HCT116 (cell line): ENCODE data around the gene PPM1D.
"Not testable (repeated sequence)": the region's sequence is repeated elsewhere in the genome, so short reads cannot be mapped to it uniquely, and the experiment has no call there.

Experiments used
- ATF3 ChIP-seq: IDR thresholded peaks from 2 replicates; pipeline ENCODE4 v1.6.1; 2012
- CTCF ChIP-seq, 3 experiments: fragments of 200-600 bp in 1 of 3; sonication (generic) in 1 of 3; IDR thresholded peaks in 2 of 3; conservative IDR thresholded peaks in 1 of 3; 2 replicates each; pipeline ENCODE4 v1.5.1; 2012 to 2017; ENCODE audit warnings: low read depth in 2 of 3, low read length in 2 of 3, antibody characterized with exemption in 1 of 3, borderline replicate concordance in 1 of 3, control low read depth in 1 of 3, mild to moderate bottlenecking in 1 of 3, mixed read lengths in 1 of 3, mixed run types in 1 of 3, moderate library complexity in 1 of 3; ENCODE audit not compliant: insufficient read depth in 1 of 3
- EGR1 ChIP-seq: IDR thresholded peaks from 2 replicates; pipeline ENCODE4 v1.6.1; 2012; ENCODE audit warnings: low read depth
- SP1 ChIP-seq: IDR thresholded peaks from 2 replicates; pipeline ENCODE4 v1.6.1; 2012; ENCODE audit warnings: low read depth
- TF ChIP-seq, protein P1 (sequence below): IDR thresholded peaks from 2 replicates; pipeline ENCODE4 v1.6.1; 2012; ENCODE audit warnings: low read depth

DNA sequence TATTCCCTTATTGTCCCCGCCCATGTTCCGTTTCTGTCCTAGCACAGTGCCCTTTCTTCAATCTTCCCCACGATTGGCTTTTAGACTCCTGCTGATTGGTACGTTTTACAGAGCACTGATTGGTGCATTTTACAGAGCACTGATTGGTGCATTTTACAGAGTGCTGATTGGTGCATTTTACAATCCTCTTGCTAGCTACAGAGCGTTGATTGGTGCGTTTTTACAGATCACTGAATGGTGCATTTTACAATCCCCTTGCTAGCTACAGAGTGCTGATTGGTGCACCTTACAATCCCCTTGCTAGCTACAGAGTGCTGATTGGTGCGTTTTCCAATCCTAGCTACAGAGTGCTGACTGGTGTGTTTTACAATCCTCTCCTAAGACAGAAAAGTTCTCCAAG is 74.6 kb downstream of the PPM1D start:
- not testable (repeated sequence) for TF ChIP-seq CTCF (IDR thresholded peaks at IDR 0.05 in 2 of 3, conservative IDR thresholded peaks at IDR 0.05 in 1 of 3; ENCODE audit: borderline replicate concordance in 1 of 3, insufficient read depth in 1 of 3, low read depth in 2 of 3, low read length in 2 of 3); ATF3; EGR1; SP1
- TF ChIP-seq, protein P1, sequence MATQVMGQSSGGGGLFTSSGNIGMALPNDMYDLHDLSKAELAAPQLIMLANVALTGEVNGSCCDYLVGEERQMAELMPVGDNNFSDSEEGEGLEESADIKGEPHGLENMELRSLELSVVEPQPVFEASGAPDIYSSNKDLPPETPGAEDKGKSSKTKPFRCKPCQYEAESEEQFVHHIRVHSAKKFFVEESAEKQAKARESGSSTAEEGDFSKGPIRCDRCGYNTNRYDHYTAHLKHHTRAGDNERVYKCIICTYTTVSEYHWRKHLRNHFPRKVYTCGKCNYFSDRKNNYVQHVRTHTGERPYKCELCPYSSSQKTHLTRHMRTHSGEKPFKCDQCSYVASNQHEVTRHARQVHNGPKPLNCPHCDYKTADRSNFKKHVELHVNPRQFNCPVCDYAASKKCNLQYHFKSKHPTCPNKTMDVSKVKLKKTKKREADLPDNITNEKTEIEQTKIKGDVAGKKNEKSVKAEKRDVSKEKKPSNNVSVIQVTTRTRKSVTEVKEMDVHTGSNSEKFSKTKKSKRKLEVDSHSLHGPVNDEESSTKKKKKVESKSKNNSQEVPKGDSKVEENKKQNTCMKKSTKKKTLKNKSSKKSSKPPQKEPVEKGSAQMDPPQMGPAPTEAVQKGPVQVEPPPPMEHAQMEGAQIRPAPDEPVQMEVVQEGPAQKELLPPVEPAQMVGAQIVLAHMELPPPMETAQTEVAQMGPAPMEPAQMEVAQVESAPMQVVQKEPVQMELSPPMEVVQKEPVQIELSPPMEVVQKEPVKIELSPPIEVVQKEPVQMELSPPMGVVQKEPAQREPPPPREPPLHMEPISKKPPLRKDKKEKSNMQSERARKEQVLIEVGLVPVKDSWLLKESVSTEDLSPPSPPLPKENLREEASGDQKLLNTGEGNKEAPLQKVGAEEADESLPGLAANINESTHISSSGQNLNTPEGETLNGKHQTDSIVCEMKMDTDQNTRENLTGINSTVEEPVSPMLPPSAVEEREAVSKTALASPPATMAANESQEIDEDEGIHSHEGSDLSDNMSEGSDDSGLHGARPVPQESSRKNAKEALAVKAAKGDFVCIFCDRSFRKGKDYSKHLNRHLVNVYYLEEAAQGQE, result not testable (repeated sequence)
